Thyroid gland (tissue), 4 donors: Measurements from ENCODE around the gene LIF.

Experiments
- CTCF ChIP-seq, 6 experiments: fragments of 200-600 bp in 3 of 6; fragments of 450-650 bp in 3 of 6; sonication (generic) in 3 of 6; IDR thresholded peaks; one replicate each; pipeline ENCODE4 v1.5.1; 2016 to 2019; ENCODE audit warnings: antibody characterized with exemption in 6 of 6, mild to moderate bottlenecking in 2 of 6, inconsistent platforms in 1 of 6, moderate library complexity in 1 of 6
- POLR2A ChIP-seq, 2 donors: fragments of 450-650 bp; IDR thresholded peaks; one replicate each; pipeline ENCODE4 v1.6.1; 2017; ENCODE audit warnings: antibody characterized with exemption in 2 of 2, mild to moderate bottlenecking in 2 of 2, moderate library complexity in 1 of 2

- TF ChIP-seq CTCF (IDR thresholded peaks at IDR 0.05) (no peak), POLR2A (IDR thresholded peaks at IDR 0.05) (no peak)
Measured at GRCh38 chr22:30272781-30273601, 26.4 kb upstream of the LIF start.
